ENCODE measurements around the gene MPC1. TPM values are rescaled to one million over a fixed set of nuclear protein-coding genes. Genes with fewer than 3 reads are reported as not detected.

MPC1 gene
- total RNA-seq, 6 experiments from 2014 or later: 102 to 298 (median 180) TPM

DNA sequence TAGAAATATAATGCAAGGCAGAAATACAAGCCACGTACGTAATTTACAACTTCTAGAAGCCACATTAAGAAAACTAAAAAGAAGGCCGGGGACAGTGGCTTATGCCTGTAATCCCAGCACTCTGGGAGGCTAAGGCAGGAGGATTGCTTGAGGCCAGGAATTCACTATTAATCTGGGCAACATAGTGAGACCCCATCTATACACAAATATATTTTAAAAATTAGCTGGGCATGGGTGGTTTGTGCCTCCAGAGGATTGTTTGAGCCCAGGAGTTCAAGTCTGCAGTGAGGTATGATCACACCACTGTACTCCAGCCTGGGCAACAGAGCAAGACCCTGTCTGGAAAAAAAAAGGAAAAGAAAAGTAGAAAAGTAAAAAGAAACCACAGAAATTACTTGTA is 12.3 kb downstream of the MPC1 start:
- H3K9me3 ChIP-seq: no peaks in the 10 kb centered on the region
- H3K36me3 ChIP-seq: peaks cover 0 to 27% (median 3%) of the 10 kb centered on the region in 4 donors
- no peaks in the 10 kb centered on the region for H3K27me3 ChIP-seq
- H3K4me3 ChIP-seq: no peak overlapping the region
- no peak overlapping the region for H3K27ac ChIP-seq
- ATAC-seq (no peak), DNase-seq (no peak)
- 93% methylated on average over 3 of the region's 3 CpGs for WGBS (ENCODE audit: insufficient coverage, low coverage, low lambda C conversion rate, missing lambda C conversion rate)
- intact Hi-C loops (cut with DNase I): no loop called here
- TF ChIP-seq, protein P1, sequence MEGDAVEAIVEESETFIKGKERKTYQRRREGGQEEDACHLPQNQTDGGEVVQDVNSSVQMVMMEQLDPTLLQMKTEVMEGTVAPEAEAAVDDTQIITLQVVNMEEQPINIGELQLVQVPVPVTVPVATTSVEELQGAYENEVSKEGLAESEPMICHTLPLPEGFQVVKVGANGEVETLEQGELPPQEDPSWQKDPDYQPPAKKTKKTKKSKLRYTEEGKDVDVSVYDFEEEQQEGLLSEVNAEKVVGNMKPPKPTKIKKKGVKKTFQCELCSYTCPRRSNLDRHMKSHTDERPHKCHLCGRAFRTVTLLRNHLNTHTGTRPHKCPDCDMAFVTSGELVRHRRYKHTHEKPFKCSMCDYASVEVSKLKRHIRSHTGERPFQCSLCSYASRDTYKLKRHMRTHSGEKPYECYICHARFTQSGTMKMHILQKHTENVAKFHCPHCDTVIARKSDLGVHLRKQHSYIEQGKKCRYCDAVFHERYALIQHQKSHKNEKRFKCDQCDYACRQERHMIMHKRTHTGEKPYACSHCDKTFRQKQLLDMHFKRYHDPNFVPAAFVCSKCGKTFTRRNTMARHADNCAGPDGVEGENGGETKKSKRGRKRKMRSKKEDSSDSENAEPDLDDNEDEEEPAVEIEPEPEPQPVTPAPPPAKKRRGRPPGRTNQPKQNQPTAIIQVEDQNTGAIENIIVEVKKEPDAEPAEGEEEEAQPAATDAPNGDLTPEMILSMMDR (IDR thresholded peaks at IDR 0.05): no peak
- no peak for TF ChIP-seq POLR2A (IDR thresholded peaks at IDR 0.05)
- peaks cover 0 to 23% (median 8%) of the 10 kb centered on the region in 4 donors for H3K4me1 ChIP-seq

GRCh38 chr6:166369782-166370181 is 13.0 kb downstream of the MPC1 start:
- WGBS (ENCODE audit: insufficient coverage, low coverage, low lambda C conversion rate, missing lambda C conversion rate): 72% methylated on average over 3 of the region's 3 CpGs

DNA sequence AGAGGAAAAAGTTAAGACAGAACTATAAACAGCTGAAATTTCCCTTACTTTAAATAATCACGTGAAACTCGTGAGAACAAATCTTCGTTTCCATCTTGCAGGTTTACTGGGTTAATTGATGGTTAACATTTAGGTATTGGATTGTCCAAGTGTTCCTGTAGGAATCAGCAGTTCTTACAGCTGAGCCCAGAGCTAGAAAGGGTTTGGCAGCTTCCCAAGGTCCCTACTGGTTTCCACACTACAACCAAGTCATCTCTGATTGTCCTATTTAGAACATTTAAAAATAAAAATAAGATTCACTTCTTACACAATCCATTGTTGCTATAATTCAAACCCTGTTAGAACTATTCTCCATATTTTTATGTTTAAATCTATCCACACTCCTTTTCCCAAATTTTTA is 15.8 kb downstream of the MPC1 start:
- no peak for DNase-seq
- no peak overlapping the region for H3K4me3 ChIP-seq
- intact Hi-C loops (cut with DNase I): no loop called here
- TF ChIP-seq, protein P1 (IDR thresholded peaks at IDR 0.05): no peak
- no peak for TF ChIP-seq POLR2A (IDR thresholded peaks at IDR 0.05)
- ATAC-seq: peak in 1 of 4 donors; percentile 37
- H3K4me1 ChIP-seq: peaks cover 0 to 31% (median 11%) of the 10 kb centered on the region in 4 donors
- peaks cover 0 to 49% (median 15%) of the 10 kb centered on the region in 4 donors for H3K36me3 ChIP-seq
- H3K27me3 ChIP-seq: no peaks in the 10 kb centered on the region
- no peak overlapping the region for H3K27ac ChIP-seq
- no peaks in the 10 kb centered on the region for H3K9me3 ChIP-seq
- WGBS (ENCODE audit: insufficient coverage, low coverage, low lambda C conversion rate, missing lambda C conversion rate): 87% methylated on average over 3 of the region's 3 CpGs

More at GRCh38 chr6:166369782-166370181, 13.0 kb downstream of the MPC1 start:
- Histone ChIP-seq H3K9me3 (no peaks in the 10 kb centered on the region), H3K4me3 (no peak overlapping the region), H3K27me3 (no peaks in the 10 kb centered on the region), H3K27ac (no peak overlapping the region), H3K36me3 (peaks cover 0 to 34% (median 7%) of the 10 kb centered on the region in 4 donors), H3K4me1 (peaks cover 0 to 25% (median 10%) of the 10 kb centered on the region in 4 donors)
- DNase-seq (no peak), ATAC-seq (no peak)
- TF ChIP-seq POLR2A (IDR thresholded peaks at IDR 0.05): no peak
- TF ChIP-seq, protein P1 (IDR thresholded peaks at IDR 0.05): no peak
- intact Hi-C loops (cut with DNase I): no loop called here

GRCh38 chr6:166365806-166366205 is 16.9 kb downstream of the MPC1 start:
- DNase-seq: no peak
- Histone ChIP-seq H3K27me3 (no peaks in the 10 kb centered on the region), H3K36me3 (peaks cover 0 to 46% (median 15%) of the 10 kb centered on the region in 4 donors), H3K4me3 (no peak overlapping the region), H3K27ac (peak overlapping the region in 1 of 3 donors; percentile 0), H3K4me1 (peaks cover 0 to 38% (median 15%) of the 10 kb centered on the region in 4 donors), H3K9me3 (no peaks in the 10 kb centered on the region)
- intact Hi-C loops (cut with DNase I): no loop called here
- TF ChIP-seq, protein P1 (IDR thresholded peaks at IDR 0.05): no peak
- TF ChIP-seq POLR2A (IDR thresholded peaks at IDR 0.05): no peak
- WGBS (ENCODE audit: insufficient coverage, low coverage, low lambda C conversion rate, missing lambda C conversion rate): 51% methylated on average over 6 of the region's 6 CpGs
- ATAC-seq: peak in 3 of 4 donors; percentile 8 to 42 (median 14)

Measured in right lobe of liver (tissue), 6 donors.